Inflammatory macrophage treated with lipopolysaccharide for 4 hours (primary cell): ENCODE results near the gene PARK7.

ENCODE experiments used
- DNase-seq: peaks from one replicate; pipeline ENCODE4 v3.0.0-alpha.2; 2020

The PARK7 gene

DNA sequence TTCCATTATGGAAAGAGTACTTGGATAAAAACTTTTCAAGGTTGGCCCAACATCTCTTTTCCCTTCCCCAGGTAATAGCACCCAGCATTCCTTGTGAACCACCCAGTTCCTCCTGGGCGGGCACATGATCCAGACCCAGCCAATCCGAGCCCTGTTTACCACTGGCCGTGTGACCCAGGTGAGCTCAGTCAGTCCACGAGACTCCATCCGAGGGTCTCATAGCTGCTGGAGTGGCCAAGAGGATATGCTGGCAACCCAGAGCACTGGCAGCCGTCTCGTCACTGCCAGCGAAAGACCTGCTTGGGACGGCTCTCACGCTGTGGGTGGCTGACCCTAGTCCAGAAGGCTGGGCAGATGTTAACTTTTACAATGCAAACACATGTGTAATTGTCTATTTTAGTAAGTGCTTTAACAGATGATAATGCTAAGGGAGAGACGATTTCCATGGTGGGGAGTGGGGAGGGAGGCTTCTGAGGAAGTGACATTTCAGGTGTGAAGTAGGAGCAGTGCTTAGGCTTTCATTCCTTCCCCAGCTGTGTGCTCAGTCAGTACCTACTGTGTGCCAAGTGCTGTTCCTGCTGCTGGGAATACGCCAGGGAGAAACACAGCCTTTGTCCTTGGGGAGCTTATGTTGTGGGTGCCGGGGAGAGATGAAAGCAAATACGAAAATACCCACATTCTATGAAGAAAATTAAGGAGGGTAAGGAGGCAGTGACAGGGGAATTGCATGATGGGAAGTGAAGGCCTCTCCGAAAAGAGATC lies 24.5 kb downstream of the PARK7 start:
- DNase-seq, result no peak

DNA sequence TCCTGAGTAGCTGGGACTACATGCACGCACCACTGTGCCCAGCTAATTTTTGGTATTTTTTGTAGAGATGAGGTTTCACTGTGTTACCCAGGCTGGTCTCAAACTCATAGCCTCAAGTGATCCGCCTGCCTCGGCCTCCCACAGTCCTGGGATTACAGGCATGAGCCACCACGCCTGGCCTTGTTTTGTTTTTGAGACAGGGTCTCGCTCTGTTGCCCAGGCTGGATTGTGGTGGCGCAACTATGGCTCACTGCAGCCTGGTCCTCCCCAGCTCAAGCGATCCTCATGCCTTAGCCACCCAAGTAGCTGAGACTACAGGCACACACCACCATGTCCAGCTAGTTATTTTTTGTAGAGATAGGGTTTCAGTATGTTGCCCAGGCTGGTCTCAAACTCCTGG lies 26.0 kb downstream of the PARK7 start:
- no peak for DNase-seq

DNA sequence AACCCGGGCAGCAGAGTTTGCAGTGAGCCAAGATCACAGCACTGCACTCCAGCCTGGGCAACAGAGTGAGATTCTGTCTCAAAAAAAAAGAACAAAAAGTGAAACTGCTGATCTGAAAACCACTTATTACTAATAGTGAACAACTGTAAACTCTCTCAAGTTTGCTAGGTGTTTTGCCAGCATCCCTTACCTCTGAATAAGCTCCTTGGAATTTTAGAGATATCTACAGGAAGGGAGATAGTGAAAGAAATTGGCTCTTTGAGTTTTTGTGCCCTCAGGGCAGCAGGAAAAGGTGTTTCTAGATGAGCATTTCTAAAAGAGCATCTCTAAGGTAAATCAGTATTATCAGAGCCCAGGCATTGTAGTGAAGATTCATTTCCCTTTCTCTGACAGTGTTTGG lies 27.1 kb downstream of the PARK7 start:
- no peak for DNase-seq

DNA sequence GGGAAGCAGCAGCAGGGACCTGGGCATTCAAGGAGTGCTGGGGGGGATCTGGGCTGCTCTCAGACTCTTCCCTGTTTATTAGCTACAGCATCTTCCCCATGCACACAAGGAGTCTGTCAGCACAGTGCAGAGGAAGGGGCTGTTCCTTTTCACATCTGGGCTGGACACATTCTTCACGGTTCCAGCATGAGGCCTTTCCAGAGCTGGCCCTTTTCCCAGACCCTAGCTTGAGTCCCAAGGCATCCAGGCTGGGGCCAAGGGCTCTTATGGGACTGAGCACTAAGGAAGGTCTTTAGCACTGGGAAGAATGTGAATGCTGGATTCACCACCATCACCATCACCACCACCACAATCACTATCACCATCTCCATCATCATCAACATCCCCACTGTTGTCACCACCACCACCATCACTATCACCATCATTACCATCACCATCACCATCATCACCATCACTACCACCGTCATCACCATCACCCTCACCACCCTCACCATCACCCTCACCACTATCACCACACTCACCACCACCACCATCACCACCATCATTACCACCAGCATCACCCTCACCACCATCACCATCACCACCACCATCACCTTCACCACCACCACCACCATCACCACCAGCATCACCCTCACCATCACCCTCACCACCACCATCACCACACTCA lies 28.4 kb downstream of the PARK7 start:
- no peak for DNase-seq

DNA sequence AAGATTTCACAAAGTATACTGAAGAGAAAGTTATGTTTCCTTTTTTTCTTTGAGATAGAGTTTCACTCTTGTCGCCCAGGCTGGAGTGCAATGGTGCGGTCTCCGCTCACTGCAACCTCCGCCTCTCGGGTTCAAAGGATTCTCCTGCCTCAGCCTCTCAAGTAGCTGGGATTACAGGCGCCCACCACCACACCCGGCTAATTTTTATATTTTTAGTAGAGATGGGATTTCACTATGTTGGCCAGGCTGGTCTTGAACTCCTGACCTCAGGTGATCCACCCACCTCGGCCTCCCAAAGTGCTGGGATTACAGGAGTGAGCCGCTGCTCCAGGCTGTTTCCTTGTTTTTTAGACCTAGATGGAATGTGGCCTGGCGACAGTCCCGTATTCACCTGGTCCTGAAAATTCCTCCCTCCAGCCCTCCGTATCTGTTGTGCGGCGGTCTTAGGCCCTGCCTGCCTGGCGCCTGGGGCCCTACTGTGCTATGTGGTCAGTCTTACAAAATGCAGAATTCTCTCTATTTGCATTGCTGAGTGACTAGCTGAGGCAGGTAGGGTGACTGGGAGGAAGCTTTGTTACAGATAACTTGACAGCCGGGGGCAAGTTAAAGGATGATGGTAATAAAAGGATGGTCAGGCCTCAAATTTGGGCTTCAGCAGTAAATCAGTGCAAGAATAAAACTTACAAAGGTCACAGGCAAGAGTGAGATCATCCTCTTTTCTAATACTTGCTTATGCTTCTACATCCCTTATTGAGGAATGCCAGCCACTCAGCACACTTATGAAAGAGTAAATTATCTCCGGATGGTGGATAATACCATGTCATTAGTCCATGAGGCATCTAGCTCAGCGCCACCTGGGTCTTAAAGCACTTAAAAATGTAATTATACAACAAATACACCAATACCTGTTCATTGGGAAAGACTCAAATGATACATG lies 30.3 kb downstream of the PARK7 start:
- no peak for DNase-seq

DNA sequence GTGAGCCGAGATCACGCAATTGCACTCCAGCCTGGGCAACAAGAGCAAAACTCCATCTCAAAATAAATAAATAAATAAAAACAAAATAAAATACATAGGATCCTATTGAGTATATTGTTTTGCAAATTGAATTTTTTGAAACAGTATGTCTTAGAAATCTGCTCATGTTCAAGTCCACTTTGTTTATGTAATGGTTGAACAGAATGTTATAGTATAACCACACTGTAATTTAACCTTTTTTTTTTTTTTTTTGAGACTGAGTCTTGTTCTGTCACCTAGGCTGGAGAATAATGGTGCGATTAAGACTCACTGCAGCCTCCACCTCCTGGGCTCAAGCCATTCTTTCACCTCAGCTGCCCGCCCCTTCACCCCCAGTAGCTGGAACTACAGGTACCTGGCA lies 31.4 kb downstream of the PARK7 start:
- DNase-seq, result no peak

DNA sequence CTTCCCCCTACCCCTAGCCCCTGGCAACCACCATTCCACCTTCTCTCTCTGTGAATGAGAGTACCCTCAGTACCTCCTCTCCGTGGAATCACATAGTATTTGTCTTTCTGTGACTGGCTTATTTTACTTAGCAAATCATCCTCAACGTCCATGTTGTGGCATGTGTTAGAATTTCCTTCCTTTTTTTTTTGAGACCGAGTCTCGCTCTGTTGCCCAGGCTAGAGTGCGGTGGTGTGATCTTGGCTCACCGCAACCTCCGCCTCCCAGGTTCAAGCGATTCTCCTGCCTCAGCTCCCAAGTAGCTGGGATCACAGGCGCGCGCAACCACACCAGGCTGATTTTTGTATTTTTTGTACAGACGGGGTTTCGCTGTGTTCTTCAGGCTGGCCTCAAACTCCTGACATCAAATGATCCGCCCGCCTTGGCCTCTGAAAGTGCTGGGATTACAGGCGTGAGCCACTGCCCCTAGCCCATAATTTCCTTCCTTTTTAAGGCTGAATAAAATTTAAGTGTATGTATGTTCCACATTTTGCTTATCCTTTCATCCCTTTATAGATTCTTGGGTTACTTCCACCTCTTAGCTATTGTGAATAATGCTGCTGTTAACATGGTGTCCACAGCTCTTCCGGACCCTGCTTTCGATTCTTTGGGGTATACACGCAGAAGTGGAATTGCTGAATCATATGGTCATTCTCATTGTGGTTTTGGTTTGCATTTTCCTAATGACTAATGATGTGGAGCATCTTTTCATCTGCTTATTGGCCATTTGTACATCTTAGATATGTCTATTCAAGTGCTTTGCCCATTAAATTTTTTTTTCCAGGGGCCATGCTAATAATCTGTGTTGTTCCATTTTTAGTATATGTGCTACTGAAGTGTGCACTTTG lies 32.3 kb downstream of the PARK7 start:
- peak; percentile 87 for DNase-seq

DNA sequence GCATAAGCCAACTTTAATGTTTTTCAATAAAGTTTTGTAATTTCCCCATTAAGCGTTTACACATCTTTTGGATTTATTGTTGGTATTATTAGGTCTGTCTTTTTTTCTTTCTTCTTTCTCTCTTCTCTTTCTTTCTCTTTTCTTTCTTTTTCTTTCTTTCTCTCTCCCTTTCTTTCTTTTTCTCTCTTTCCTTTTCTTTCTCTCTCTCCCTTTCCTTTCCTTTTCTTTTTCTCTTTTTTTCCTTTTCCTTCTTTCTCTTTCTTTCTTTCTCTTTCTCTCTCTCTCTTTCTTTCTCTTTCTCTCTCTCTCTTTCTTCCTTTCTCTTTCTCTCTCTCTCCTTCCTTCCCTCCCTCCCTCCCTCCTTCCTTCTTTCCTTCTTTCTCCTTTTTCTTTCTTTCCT lies 33.3 kb downstream of the PARK7 start:
- no peak for DNase-seq

DNA sequence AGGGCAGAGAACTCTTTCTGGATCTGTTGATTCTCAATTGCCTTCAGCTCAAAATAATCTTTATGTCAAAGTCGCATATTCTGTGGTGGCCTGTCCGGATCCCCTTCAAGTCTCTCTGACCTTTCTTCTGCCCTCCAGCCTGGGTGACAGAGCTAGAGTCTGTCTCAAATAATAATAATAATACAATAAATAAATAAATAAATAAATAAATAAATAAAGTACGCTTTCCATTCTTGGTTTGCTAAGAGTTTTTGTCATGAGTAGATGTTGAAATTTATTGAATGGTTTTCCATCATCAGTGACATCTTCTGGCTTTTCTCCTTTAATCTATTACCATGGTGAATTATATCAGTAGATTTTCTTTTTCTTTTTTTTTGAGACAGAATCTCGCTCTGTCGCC lies 33.9 kb downstream of the PARK7 start:
- DNase-seq, result no peak

DNA sequence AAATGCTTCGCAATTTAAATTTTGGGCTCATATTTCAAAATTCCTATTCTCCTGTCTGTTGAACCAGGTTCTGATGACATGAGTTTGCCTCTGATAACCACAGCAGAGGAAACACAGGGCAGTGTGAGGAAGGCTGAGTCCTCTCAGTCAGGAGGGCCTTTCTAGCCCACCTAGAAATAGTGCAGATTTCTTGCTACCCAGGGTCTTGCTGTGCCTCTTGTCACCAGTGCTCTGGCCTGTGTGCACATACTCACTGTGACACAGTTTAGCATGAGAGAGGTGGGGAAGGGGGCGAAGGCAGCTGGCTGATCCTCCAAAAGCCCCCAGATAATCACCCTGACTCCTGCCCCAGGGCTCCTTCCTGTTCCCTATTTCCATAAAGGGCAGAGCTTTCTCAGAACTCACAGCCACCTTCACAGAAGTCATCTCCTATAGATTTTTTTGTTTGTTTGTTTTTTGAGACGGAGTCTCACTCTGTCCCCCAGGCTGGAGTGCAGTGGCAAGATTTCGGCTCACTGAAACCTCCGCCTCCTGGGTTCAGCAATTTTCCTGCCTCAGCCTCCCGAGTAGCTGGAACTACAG lies 40.9 kb downstream of the PARK7 start:
- DNase-seq, result peak; percentile 56

DNA sequence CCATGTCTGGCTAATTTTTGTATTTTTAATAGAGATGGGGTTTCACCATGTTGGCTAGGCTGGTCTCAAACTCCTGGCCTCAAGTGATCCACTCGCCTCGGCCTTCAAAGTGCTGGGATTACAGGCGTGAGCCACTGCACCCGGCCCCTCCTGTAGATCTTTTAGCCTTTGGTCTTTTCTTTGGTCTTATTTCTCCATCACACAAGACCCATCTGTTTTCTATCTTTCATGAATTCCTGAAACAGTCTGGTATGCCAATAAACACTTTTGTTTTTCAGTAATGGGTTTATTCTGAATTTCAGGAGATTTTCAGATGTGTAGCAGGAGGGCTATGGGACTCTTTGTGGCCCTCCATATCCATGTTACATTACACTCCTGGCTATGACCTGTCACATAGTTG lies 41.4 kb downstream of the PARK7 start:
- DNase-seq, result no peak

DNA sequence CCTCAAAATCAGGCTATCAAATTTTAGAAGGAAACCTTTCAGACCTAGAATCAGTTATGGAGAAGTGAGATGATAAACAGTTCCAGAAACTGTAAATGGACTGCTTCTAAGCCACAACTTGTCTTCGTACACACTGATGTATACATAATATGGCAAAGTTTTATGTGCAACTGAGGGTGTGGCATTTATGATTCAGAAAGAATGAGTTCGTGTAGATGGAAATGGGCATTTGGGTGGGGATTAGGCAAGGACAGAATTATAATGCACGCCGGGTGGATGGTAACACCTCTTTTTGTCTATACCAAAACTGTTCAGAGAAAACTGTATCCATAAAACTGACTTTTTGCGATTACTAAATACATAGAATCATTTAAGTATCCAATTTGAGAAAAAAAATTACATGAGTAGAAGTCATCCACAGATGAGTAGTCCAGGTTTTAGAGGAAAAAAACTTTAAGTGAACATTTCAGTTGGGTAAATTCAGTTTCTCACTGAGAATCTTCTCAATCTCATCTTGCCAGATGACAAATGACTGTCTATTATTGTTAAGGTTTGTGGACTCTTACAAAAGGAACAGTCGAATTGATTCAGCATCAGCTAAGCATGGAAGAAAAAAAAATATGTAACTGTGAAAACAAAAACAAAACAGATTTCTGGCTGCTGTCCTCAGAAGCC lies 42.1 kb downstream of the PARK7 start:
- DNase-seq, result peak; percentile 54

DNA sequence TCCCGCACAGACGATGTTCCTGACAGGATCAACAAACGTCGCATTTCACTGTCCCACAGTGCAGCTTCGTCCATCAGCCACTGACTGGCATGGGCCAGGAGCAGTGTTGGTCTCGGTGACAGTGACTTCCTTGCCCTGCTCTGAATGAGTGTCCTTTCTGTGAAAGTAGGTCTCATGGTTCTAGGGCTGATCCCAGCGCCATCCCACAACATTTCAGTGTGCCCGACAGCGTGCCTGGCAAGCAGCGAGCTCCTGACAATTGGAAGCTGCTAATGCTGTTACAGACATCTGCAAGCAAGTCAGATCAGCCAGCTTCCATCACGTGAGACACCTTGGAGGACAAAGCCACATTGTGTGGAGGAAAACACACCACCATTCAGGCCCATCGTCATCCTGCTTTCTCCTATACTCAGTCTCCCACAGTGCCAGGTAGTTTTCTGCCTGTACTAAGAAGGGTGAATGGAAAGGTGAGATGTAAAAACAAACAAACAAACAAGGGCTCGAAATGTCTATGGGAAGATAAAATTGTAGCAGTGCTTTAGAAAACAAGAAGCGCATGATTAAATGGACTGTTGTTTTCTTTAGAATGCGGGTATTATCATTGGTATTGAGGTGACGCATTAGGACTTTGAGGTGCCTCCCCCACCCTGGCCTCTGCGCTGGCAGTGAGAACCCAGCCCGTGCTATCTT lies 42.7 kb downstream of the PARK7 start:
- DNase-seq, result no peak

DNA sequence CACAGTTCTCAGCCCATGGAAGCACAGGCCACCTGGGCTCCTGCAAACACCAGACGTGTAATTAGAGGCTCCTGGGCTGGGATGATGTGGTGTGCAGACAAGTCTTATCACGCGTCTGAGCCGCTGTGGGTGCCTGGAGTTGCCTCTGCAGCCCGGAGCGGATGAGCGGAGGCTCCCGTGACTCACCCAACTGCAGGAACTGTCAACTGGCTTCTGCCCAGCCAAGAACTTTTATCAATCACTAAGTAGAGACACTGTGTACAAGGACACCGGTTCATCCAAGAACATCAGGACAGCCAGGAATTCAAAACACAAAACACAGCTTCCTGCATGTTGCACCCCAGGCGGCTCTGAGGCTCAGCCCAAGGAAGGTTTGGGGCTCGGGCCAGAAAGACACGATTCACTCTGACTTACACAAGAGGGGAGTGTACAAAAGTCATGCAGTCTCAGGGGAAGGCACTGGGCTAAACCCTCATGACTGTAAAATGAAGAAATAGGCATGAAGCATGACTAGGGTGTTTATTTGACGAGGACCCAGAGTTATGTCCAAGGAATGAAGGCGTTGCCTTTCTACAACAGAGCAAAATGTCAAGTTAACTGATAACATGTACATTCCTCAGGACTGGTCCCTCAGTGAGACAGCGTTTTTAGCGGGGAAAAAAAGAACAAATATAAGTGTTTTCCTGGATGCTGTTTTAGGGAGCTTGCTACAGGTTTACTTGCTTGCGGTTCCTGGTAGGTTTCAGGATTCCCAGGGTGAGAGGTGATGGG lies 43.5 kb downstream of the PARK7 start:
- DNase-seq, result peak; percentile 90

DNA sequence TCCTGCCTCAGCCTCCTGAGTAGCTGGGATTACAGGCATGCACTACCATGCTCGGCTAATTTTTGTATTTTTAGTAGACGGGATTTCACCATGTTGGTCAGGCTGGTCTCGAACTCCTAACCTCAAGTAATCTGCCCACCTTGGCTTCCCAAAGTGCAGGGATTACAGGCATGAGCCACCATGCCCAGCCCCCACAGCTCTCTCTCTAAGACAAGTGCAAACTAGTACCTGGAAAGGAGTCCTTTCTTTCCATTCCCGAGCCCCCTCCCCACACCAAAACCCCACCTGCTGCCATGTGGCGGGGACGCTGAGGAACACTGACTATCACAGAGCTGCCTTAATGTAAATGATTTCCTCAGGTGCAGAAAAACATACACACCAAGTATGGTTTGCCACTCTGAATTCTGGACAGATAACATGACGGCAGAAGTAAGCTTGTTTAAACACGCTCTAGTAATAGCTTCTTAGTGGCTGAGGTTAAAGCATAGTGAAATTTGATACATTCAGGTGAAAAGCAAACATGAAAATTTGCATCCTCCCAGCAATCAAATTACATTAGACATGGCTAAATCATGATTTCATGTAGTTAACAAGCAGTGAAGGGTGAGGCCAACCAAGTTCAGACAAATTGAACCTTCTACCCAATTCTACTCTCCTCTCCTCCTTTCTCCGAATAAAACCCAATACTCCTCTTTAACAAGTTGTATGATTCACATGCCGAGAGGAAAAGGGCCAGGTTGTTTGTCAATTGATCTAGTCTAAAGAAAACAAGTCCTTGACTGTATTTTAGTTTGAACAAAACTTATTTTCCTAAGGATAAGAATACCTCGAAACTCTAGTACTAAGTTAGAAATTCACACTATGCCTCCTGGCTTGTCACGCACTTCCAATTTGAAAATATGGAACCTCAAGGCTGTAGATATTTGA lies 44.8 kb downstream of the PARK7 start:
- no peak for DNase-seq

DNA sequence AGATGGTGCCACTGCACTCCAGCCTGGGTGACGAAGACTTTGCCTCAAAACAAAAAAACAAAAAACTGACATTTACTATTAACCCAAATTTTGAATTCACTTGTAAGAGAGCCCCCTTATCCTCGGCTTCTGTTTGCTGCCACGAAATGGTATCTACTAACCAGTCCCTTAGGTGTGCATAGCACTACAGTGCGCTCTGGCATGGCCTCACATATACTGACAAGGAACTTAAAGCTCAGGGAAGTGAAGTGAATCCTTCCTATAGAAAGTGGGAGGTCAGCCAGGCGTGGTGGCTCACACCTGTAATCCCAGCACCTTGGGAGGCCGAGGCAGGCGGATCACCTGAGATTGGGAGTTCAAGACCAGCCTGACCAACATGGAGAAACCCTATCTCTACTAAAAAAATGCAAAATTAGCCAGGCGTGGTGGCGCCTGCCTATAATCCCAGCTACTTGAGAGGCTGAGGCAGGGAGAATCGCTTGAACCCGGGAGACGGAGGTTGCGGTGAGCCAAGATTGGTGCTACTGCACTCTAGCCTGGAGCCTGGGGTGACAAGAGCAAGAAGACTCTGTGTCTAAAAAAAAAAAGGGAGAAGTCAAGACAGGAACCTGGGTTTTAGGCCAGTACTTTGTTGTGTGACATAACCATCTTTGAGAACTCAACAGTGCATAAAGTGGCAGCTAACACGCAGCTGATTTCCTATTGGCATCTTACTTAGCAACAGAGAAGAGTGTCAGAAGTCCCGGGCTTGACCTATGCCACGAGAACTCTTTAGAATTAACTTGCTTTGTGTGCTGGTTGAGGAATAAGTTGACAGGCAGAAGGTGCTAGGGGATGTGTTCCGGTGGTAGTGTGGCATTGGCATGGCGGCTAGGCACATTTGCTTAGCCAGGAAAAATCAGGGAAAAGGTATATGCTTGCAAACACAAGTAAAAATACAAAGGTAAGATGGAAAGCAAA lies 47.8 kb downstream of the PARK7 start:
- no peak for DNase-seq

DNA sequence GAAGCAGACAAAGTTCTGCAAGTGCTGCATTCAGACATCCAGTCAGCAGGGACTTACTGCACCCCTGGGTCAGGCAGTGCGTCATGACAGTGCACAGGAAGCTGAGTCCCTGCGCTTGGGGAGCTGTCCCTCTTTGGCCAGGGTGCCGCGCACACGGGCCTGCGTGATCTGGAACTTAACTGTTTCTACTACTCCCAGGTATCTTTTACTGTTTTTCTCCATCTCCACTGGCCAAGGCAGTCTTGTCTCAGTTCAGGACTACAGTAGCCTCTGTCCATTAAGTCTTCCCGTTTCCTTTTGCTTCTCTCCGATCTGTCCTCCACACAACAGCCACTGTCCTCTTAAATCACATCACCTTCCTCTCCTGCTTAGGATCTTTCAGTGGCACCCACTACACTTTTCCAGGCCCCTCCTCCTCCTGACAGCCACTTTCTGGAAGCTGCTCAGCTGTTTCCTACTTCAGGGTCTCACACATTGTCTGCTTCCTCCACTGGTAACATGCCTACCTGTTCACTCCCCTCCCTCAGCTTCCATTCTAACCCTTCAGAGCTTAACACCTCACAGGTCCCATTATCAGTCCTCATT lies 48.7 kb downstream of the PARK7 start:
- no peak for DNase-seq
